ENCODE results near the gene LRP4.

Gene LRP4

GRCh38 chr11:46892838-46893237, 25.5 kb downstream of the LRP4 start:
- DNase-seq: no peak

- DNase-seq: no peak
These were observed 26.2 kb downstream of the LRP4 start for GRCh38 chr11:46892109-46892508.

GRCh38 chr11:46890665-46891064, 27.7 kb downstream of the LRP4 start:
- no peak for DNase-seq

GRCh38 chr11:46889689-46890475, 28.5 kb downstream of the LRP4 start:
- peak; percentile 58 for DNase-seq

- no peak for DNase-seq
These were observed 29.1 kb downstream of the LRP4 start for GRCh38 chr11:46889251-46889650.

- DNase-seq: no peak
These were observed 29.7 kb downstream of the LRP4 start for GRCh38 chr11:46888636-46889035.

GRCh38 chr11:46886211-46886610, 32.1 kb downstream of the LRP4 start:
- DNase-seq: no peak

GRCh38 chr11:46879056-46879585, 39.2 kb downstream of the LRP4 start:
- DNase-seq: no peak

GRCh38 chr11:46877580-46877979, 40.8 kb downstream of the LRP4 start:
- no peak for DNase-seq

- no peak for DNase-seq
These were observed 41.9 kb downstream of the LRP4 start for GRCh38 chr11:46876471-46876870.

- no peak for DNase-seq
These were observed 43.8 kb downstream of the LRP4 start for GRCh38 chr11:46874586-46874985.

- DNase-seq: no peak
These were observed 49.4 kb downstream of the LRP4 start for GRCh38 chr11:46868912-46869311.

GRCh38 chr11:46865340-46865739, 53.0 kb downstream of the LRP4 start:
- DNase-seq: no peak

GRCh38 chr11:46860218-46860617, 58.1 kb downstream of the LRP4 start:
- DNase-seq: no peak

- DNase-seq: no peak
These were observed 59.3 kb downstream of the LRP4 start for GRCh38 chr11:46858920-46859546.

- no peak for DNase-seq
These were observed 60.7 kb downstream of the LRP4 start for GRCh38 chr11:46857666-46858065.

- no peak for DNase-seq
These were observed 61.6 kb downstream of the LRP4 start for GRCh38 chr11:46856605-46857343.

GRCh38 chr11:46855863-46856262, 62.5 kb downstream of the LRP4 start:
- DNase-seq: no peak

- no peak for DNase-seq
These were observed 63.2 kb downstream of the LRP4 start for GRCh38 chr11:46855167-46855566.

GRCh38 chr11:46850829-46851380, 67.4 kb downstream of the LRP4 start:
- DNase-seq: no peak

- DNase-seq: no peak
These were observed 68.7 kb downstream of the LRP4 start for GRCh38 chr11:46849631-46850030.

- no peak for DNase-seq
These were observed 71.9 kb downstream of the LRP4 start for GRCh38 chr11:46846510-46846830.

- DNase-seq: peak; percentile 85
These were observed 72.4 kb downstream of the LRP4 start, which contains the start of gene CKAP5 for GRCh38 chr11:46845740-46846509. CKAP5 (minus strand) TSS chr11:46846280; CDS start chr11:46821231, 25,049 bp downstream.
